Measurements from ENCODE around the gene SLC7A8.

The SLC7A8 gene

DNA sequence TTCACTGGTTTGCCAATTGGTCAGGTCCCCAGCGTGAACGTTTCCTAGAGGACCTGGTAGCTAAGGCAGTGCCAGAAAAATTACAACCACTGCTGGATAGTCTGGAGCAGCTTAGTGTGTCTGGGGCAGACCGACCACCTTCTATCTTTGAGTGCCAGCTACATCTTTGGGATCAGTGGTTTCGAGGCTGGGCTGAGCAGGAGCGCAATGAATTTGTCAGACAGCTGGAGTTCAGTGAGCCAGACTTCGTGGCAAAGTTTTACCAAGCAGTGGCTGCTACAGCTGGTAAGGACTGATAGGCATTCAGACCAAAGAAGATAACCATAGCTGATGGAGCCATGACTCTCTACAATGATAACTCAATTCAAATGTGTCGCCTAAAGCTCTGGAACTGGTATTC lies 85.7 kb downstream of the SLC7A8 start:
- no peak overlapping the region for H3K4me2 ChIP-seq (ENCODE audit: low read length)
- H3K27me3 ChIP-seq (ENCODE audit: control insufficient read depth, low read length) = no peaks in the 10 kb centered on the region
- H3K36me3 ChIP-seq (ENCODE audit: control insufficient read depth, low read length) = peaks cover 35% of the 10 kb centered on the region
- H3K79me2 ChIP-seq (ENCODE audit: control insufficient read depth, low read length) = peaks cover 51% of the 10 kb centered on the region
- no peaks in the 10 kb centered on the region for H3F3A ChIP-seq (ENCODE audit: control insufficient read depth, insufficient read depth)
- no peaks in the 10 kb centered on the region for H3K9me3 ChIP-seq (ENCODE audit: control insufficient read depth, insufficient read depth, low read length)
- no peaks in the 10 kb centered on the region for H3K9me2 ChIP-seq (replicated peaks; ENCODE audit: control insufficient read depth, low read length)
- TF ChIP-seq, protein P1, sequence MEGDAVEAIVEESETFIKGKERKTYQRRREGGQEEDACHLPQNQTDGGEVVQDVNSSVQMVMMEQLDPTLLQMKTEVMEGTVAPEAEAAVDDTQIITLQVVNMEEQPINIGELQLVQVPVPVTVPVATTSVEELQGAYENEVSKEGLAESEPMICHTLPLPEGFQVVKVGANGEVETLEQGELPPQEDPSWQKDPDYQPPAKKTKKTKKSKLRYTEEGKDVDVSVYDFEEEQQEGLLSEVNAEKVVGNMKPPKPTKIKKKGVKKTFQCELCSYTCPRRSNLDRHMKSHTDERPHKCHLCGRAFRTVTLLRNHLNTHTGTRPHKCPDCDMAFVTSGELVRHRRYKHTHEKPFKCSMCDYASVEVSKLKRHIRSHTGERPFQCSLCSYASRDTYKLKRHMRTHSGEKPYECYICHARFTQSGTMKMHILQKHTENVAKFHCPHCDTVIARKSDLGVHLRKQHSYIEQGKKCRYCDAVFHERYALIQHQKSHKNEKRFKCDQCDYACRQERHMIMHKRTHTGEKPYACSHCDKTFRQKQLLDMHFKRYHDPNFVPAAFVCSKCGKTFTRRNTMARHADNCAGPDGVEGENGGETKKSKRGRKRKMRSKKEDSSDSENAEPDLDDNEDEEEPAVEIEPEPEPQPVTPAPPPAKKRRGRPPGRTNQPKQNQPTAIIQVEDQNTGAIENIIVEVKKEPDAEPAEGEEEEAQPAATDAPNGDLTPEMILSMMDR (IDR thresholded peaks at IDR 0.05; ENCODE audit: low read depth, low read length, poor library complexity, severe bottlenecking) = no peak
- TF ChIP-seq EZH2phosphoT487 (IDR thresholded peaks at IDR 0.05; ENCODE audit: borderline replicate concordance, low read length) = no peak
- no peak overlapping the region for H3K27ac ChIP-seq (ENCODE audit: low read depth, low read length)
- H3K4me3 ChIP-seq (ENCODE audit: low read length) = no peak overlapping the region
- H4K20me1 ChIP-seq (ENCODE audit: control insufficient read depth, insufficient read depth, low read depth, low read length) = peaks cover 14% of the 10 kb centered on the region
- H3K4me1 ChIP-seq (ENCODE audit: control insufficient read depth, low read length) = peaks cover 24% of the 10 kb centered on the region

DNA sequence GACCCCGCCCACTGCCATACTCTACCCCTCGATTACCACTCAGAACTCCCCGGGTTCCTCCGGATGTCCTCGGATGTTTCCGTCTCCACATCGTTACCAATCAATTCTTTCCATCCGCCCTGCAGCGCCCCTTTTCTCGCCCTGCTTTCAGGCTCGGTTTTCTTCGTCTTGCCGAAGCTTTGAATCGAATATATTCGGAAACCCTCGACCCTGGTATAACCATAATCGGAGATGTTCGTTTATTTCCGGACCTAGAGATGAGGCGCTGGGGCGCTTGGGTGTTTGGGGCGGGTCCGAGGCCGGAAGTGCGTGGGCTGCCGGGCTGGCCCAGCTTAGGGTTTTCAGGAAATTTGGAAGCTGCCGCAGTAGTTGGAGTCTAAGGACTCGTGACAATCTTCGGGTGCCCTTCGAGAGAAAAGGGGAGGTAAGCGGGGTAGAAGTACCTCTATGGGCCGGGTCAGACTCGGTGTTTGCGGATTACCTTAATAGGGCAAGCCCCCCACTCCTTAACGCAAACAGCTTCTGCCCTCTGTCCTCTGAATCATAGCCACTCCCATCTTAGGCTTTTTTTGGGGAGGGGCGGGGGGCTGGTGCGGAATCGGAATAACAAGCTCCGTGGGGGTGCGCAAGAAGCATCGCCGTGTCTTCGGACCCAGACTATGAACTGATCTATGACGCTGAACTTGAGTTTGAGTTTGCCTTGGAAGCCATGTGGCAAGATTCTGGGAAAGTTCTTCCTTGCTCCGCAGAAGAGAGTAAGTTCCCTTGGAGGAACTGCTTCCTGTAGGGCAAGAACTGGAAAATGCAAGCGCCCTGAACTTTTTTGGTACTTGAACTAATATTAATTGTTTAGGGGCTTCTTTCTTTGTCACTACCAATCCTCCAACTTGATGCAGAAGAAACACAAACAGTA lies 88.0 kb downstream of the SLC7A8 start, which contains the start of gene C14orf119:
TSS of gene C14orf119 (plus strand) at position 310 of the 913 bp plus-strand sequence. CDS start 2,154 bp downstream, outside the sequence.
- no peaks in the 10 kb centered on the region for H3K9me2 ChIP-seq (replicated peaks; ENCODE audit: control insufficient read depth, low read length)
- peak within 1 kb of the TSS; percentile 75 for H3K4me2 ChIP-seq (ENCODE audit: low read length)
- peak within 1 kb of the TSS; percentile 80 for H3K27ac ChIP-seq (ENCODE audit: low read depth, low read length)
- H3F3A ChIP-seq (ENCODE audit: control insufficient read depth, insufficient read depth) = no peaks in the 10 kb centered on the region
- peaks cover 69% of the 10 kb centered on the region for H3K79me2 ChIP-seq (ENCODE audit: control insufficient read depth, low read length)
- H3K36me3 ChIP-seq (ENCODE audit: control insufficient read depth, low read length) = peaks cover 57% of the 10 kb centered on the region
- H3K4me1 ChIP-seq (ENCODE audit: control insufficient read depth, low read length) = peaks cover 24% of the 10 kb centered on the region
- no peaks in the 10 kb centered on the region for H3K27me3 ChIP-seq (ENCODE audit: control insufficient read depth, low read length)
- H4K20me1 ChIP-seq (ENCODE audit: control insufficient read depth, insufficient read depth, low read depth, low read length) = peaks cover 14% of the 10 kb centered on the region
- H3K4me3 ChIP-seq (ENCODE audit: low read length) = peak within 1 kb of the TSS; percentile 85
- TF ChIP-seq, protein P1 (IDR thresholded peaks at IDR 0.05; ENCODE audit: low read depth, low read length, poor library complexity, severe bottlenecking) = no peak
- no peak for TF ChIP-seq EZH2phosphoT487 (IDR thresholded peaks at IDR 0.05; ENCODE audit: borderline replicate concordance, low read length)
- no peaks in the 10 kb centered on the region for H3K9me3 ChIP-seq (ENCODE audit: control insufficient read depth, insufficient read depth, low read length)

DNA sequence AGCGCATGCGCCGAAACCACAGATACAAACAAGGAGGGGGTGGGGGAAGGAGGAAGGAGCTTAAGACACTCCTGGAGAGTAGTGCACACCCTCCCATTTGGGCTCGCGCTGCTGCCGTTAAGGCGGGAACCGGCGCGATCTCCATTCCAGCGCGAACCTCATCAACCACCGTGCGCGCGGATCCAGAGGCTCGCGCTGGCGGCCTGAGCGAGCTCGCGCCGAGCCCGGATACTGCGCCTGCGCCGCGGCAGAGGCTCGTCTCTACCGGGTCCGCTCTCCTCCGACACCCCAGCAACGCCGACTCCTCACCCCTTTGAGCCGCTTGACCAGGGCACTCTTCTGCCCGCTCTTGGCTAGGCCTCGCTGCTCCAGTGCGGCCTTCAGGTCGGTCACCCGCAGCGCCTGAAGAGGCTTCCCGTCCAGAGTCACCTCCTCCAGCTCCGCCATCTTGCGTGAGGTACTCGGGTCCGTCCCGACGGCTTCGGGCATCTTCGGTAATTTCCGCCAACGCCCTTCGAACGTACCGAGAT lies 88.7 kb downstream of the SLC7A8 start, which contains the start of gene ACIN1:
TSS of gene ACIN1 (minus strand) at position 471 of the 530 bp plus-strand sequence. CDS start at position 447, 24 bp downstream.
- Histone ChIP-seq H3K79me2 (ENCODE audit: control insufficient read depth, low read length) (peaks cover 73% of the 10 kb centered on the region), H3K27ac (ENCODE audit: low read depth, low read length) (peak within 1 kb of the TSS; percentile 80), H3K27me3 (ENCODE audit: control insufficient read depth, low read length) (no peaks in the 10 kb centered on the region), H3K4me3 (ENCODE audit: low read length) (peak within 1 kb of the TSS; percentile 85), H3K9me3 (ENCODE audit: control insufficient read depth, insufficient read depth, low read length) (no peaks in the 10 kb centered on the region), H4K20me1 (ENCODE audit: control insufficient read depth, insufficient read depth, low read depth, low read length) (peaks cover 14% of the 10 kb centered on the region), H3K4me1 (ENCODE audit: control insufficient read depth, low read length) (peaks cover 24% of the 10 kb centered on the region), H3K36me3 (ENCODE audit: control insufficient read depth, low read length) (peaks cover 64% of the 10 kb centered on the region), H3K9me2 (replicated peaks; ENCODE audit: control insufficient read depth, low read length) (no peaks in the 10 kb centered on the region), H3F3A (ENCODE audit: control insufficient read depth, insufficient read depth) (no peaks in the 10 kb centered on the region), H3K4me2 (ENCODE audit: low read length) (peak within 1 kb of the TSS; percentile 75)
- no peak for TF ChIP-seq EZH2phosphoT487 (IDR thresholded peaks at IDR 0.05; ENCODE audit: borderline replicate concordance, low read length)
- TF ChIP-seq, protein P1 (IDR thresholded peaks at IDR 0.05; ENCODE audit: low read depth, low read length, poor library complexity, severe bottlenecking) = no peak

Measured in DOHH2 (cell line).